Measurements from ENCODE around the gene MPP2.

The MPP2 gene

DNA sequence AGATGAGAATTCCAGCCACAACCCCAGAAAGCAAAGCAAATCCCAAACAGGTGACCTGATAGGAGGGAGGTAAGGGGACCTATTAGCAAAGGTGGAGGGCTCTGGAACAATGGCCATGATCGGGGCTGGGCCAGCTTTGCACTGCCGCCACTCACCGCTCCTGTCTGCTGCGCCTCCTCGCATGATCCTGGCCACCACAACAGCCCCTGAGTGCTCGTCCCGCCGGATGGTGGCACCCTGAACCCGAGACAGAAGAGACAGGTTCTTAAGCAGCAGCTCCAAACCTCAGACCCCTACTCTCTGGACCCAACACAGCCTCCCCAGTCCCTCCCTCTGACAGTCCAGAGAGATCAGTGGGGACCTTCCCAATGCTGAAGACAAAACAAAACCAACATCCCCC is 79.7 kb downstream of the MPP2 start:
- no peak for DNase-seq (ENCODE audit: low read depth, low spot score)
- no peaks in the 10 kb centered on the region for H3K9me3 ChIP-seq (ENCODE audit: low read depth, low read length)
- no peak overlapping the region for H3K9ac ChIP-seq (ENCODE audit: insufficient read length)
- H3K27ac ChIP-seq = no peak overlapping the region
- TF ChIP-seq EZH2 (IDR thresholded peaks at IDR 0.05) (no peak), FOXP2 (optimal IDR thresholded peaks at IDR 0.05; ENCODE audit: control extremely low read depth, extremely low read length, insufficient read depth) (no peak), POLR2AphosphoS5 (IDR thresholded peaks at IDR 0.05; ENCODE audit: borderline replicate concordance, low read depth, low read length) (no peak)
- no peak overlapping the region for H3K4me3 ChIP-seq
- H3K36me3 ChIP-seq (ENCODE audit: insufficient read depth, low read length) = peaks cover 30% of the 10 kb centered on the region; the same call in 1 of the 2 replicates

DNA sequence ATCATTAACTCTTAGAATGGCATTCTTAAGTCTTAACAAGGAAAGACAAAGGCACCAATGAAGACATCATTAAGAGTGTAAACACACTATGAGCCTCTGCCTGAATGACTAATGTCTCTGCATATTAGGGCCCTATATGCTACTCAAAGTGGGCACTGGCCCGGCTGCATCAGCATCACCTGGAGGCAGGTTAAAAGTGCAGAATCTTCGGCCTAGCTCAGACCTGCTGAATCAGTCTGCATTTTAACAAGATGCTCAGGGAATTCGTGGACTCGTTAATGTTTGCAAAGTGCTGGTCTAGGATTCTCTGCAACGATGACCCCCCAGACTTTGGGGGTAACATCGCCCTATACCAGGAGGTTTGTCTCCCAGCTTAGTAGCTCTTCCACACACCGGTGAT is 81.1 kb downstream of the MPP2 start:
- Histone ChIP-seq H3K27ac (no peak overlapping the region), H3K36me3 (ENCODE audit: insufficient read depth, low read length) (peaks cover 30% of the 10 kb centered on the region; the same call in 1 of the 2 replicates), H3K4me3 (no peak overlapping the region), H3K9me3 (ENCODE audit: low read depth, low read length) (no peaks in the 10 kb centered on the region), H3K9ac (ENCODE audit: insufficient read length) (no peak overlapping the region)
- no peak for TF ChIP-seq FOXP2 (optimal IDR thresholded peaks at IDR 0.05; ENCODE audit: control extremely low read depth, extremely low read length, insufficient read depth)
- no peak for TF ChIP-seq POLR2AphosphoS5 (IDR thresholded peaks at IDR 0.05; ENCODE audit: borderline replicate concordance, low read depth, low read length)
- no peak for TF ChIP-seq EZH2 (IDR thresholded peaks at IDR 0.05)
- DNase-seq (ENCODE audit: low read depth, low spot score) = no peak

DNA sequence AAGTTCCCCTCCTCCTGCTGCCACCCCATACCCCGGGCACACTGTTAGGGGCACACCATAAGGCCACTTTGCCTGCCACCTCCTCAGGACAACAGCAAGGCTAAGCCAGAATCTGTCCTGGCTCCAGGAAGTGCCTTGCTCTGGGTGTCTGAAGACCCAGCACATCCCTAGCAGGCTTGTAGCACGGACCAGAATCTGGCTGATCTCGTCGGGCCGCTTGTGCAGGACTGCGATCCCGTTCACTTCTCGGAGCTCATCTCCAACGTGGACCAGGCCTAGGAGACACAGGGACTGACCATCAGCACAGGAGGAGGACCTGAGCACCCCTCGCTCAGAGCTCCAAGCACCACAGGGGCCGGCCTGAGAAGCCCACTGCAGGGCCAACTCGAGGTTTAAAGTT is 81.8 kb downstream of the MPP2 start:
- TF ChIP-seq EZH2 (IDR thresholded peaks at IDR 0.05) (no peak), POLR2AphosphoS5 (IDR thresholded peaks at IDR 0.05; ENCODE audit: borderline replicate concordance, low read depth, low read length) (no peak), FOXP2 (optimal IDR thresholded peaks at IDR 0.05; ENCODE audit: control extremely low read depth, extremely low read length, insufficient read depth) (no peak)
- H3K4me3 ChIP-seq = no peak overlapping the region
- no peaks in the 10 kb centered on the region for H3K9me3 ChIP-seq (ENCODE audit: low read depth, low read length)
- no peak overlapping the region for H3K9ac ChIP-seq (ENCODE audit: insufficient read length)
- DNase-seq (ENCODE audit: low read depth, low spot score) = no peak
- peaks cover 30% of the 10 kb centered on the region; the same call in 1 of the 2 replicates for H3K36me3 ChIP-seq (ENCODE audit: insufficient read depth, low read length)
- no peak overlapping the region for H3K27ac ChIP-seq
